ENCODE measurements around the gene C19orf18.

Gene C19orf18

GRCh38 chr19:57947088-57947418, 27.3 kb downstream of the C19orf18 start:
- TF ChIP-seq CTCF (IDR thresholded peaks at IDR 0.05), result no peak

- TF ChIP-seq CTCF (IDR thresholded peaks at IDR 0.05), result no peak
These were observed 28.0 kb downstream of the C19orf18 start for GRCh38 chr19:57946316-57946715.

GRCh38 chr19:57941593-57941992, 32.7 kb downstream of the C19orf18 start:
- no peak for TF ChIP-seq CTCF (IDR thresholded peaks at IDR 0.05)

- no peak for TF ChIP-seq CTCF (IDR thresholded peaks at IDR 0.05)
These were observed 38.6 kb downstream of the C19orf18 start for GRCh38 chr19:57935731-57936130.

- no peak for TF ChIP-seq CTCF (IDR thresholded peaks at IDR 0.05)
These were observed 39.3 kb downstream of the C19orf18 start, which contains the start of gene ZNF418 for GRCh38 chr19:57934820-57935665. TSS of gene ZNF418 (minus strand) at chr19:57935402. CDS start at chr19:57933822, 1,580 bp downstream.

GRCh38 chr19:57927587-57927986, 46.7 kb downstream of the C19orf18 start:
- no peak for TF ChIP-seq CTCF (IDR thresholded peaks at IDR 0.05)

- TF ChIP-seq CTCF (IDR thresholded peaks at IDR 0.05), result peak; percentile 43
These were observed 58.0 kb downstream of the C19orf18 start, which contains the start of gene ZNF417 for GRCh38 chr19:57916168-57916995. TSS of gene ZNF417 (minus strand) at chr19:57916592. CDS start at chr19:57916411, 181 bp downstream.
